Type B pancreatic cell (in vitro differentiated cells): ENCODE results near the gene SLC25A41. TPM values are rescaled to one million over a fixed set of nuclear protein-coding genes. Genes with fewer than 3 reads are reported as not detected.

ENCODE experiments used
- DNase-seq: peaks from one replicate; pipeline ENCODE4 v3.0.0; 2021; ENCODE audit warnings: mixed read lengths; ENCODE audit not compliant: unreplicated experiment; ENCODE audit errors: extremely low spot score
- H3K27ac Mint-ChIP-seq: 2 replicates; pipeline ENCODE4 v1.8.0; 2021; ENCODE audit warnings: mild to moderate bottlenecking, mixed read lengths
- H3K27me3 Mint-ChIP-seq: 2 replicates; pipeline ENCODE4 v1.8.0; 2021; ENCODE audit warnings: mixed read lengths
- H3K36me3 Mint-ChIP-seq: 2 replicates; pipeline ENCODE4 v1.8.0; 2021; ENCODE audit warnings: mixed read lengths
- H3K4me1 Mint-ChIP-seq: one replicate; pipeline ENCODE4 v1.8.0; 2021; ENCODE audit warnings: mixed read lengths; ENCODE audit not compliant: unreplicated experiment
- H3K4me3 Mint-ChIP-seq: 2 replicates; pipeline ENCODE4 v1.8.0; 2021; ENCODE audit warnings: mild to moderate bottlenecking, mixed read lengths
- H3K9me3 Mint-ChIP-seq: 2 replicates; pipeline ENCODE4 v1.8.0; 2021; ENCODE audit warnings: mixed read lengths
- CTCF ChIP-seq: fragments of 200-600 bp; sonication (generic); conservative IDR thresholded peaks from 2 replicates; pipeline ENCODE4 v1.5.0; 2021; ENCODE audit warnings: antibody characterized with exemption, mild to moderate bottlenecking
- total RNA-seq: library from RNA; stranded (reverse); gene quantifications from 2 replicates; pipeline ENCODE4 v1.2.1, GENCODE V29; 2021; ENCODE audit warnings: low replicate concordance

The SLC25A41 gene
- total RNA-seq, 1 donor from 2014 or later = 1.0 TPM

GRCh38 chr19:6473647-6474046 lies 40.1 kb upstream of the SLC25A41 start:
- DNase-seq = no peak
- H3K4me3 Mint-ChIP-seq = peak overlapping the region; percentile 39
- TF ChIP-seq CTCF = no peak
- no peak overlapping the region for H3K27ac Mint-ChIP-seq
- H3K9me3 Mint-ChIP-seq = no peaks in the 10 kb centered on the region
- H3K27me3 Mint-ChIP-seq = peaks cover 12% of the 10 kb centered on the region
- H3K4me1 Mint-ChIP-seq = no peaks in the 10 kb centered on the region
- no peaks in the 10 kb centered on the region for H3K36me3 Mint-ChIP-seq

GRCh38 chr19:6472713-6473112 lies 39.1 kb upstream of the SLC25A41 start:
- Mint-ChIP-seq H3K9me3 (no peaks in the 10 kb centered on the region), H3K27ac (no peak overlapping the region), H3K4me1 (no peaks in the 10 kb centered on the region), H3K4me3 (no peak overlapping the region), H3K27me3 (peaks cover 14% of the 10 kb centered on the region), H3K36me3 (no peaks in the 10 kb centered on the region)
- TF ChIP-seq CTCF = no peak
- no peak for DNase-seq

- H3K27me3 Mint-ChIP-seq = peaks cover 17% of the 10 kb centered on the region
- DNase-seq = no peak
- no peaks in the 10 kb centered on the region for H3K4me1 Mint-ChIP-seq
- no peaks in the 10 kb centered on the region for H3K36me3 Mint-ChIP-seq
- no peaks in the 10 kb centered on the region for H3K9me3 Mint-ChIP-seq
- no peak for TF ChIP-seq CTCF
- H3K4me3 Mint-ChIP-seq = no peak overlapping the region
- no peak overlapping the region for H3K27ac Mint-ChIP-seq
Measured at GRCh38 chr19:6471076-6471475, 37.5 kb upstream of the SLC25A41 start.

- DNase-seq = no peak
Measured at GRCh38 chr19:6470173-6470572, 36.6 kb upstream of the SLC25A41 start.

GRCh38 chr19:6467384-6467783 lies 33.8 kb upstream of the SLC25A41 start:
- Mint-ChIP-seq H3K36me3 (no peaks in the 10 kb centered on the region), H3K27me3 (peaks cover 33% of the 10 kb centered on the region), H3K4me3 (no peak overlapping the region), H3K9me3 (no peaks in the 10 kb centered on the region), H3K27ac (peak overlapping the region; percentile 34), H3K4me1 (peaks cover 5% of the 10 kb centered on the region)
- no peak for TF ChIP-seq CTCF
- no peak for DNase-seq

More at GRCh38 chr19:6470173-6470572, 36.6 kb upstream of the SLC25A41 start:
- Mint-ChIP-seq H3K27ac (no peak overlapping the region), H3K27me3 (peaks cover 20% of the 10 kb centered on the region), H3K4me1 (peaks cover under 1% of the 10 kb centered on the region), H3K9me3 (no peaks in the 10 kb centered on the region), H3K36me3 (no peaks in the 10 kb centered on the region), H3K4me3 (no peak overlapping the region)
- TF ChIP-seq CTCF = no peak
